PC-3 (cell line): ENCODE measurements around the gene GAS7. TPM values are rescaled to one million over a fixed set of nuclear protein-coding genes. Genes with fewer than 3 reads are reported as not detected.

Experiments
- ATAC-seq: fragments of 200-7000 bp; cut with Tn5 transposase; 2 replicates; pipeline ENCODE4 v1.9.1; 2020; ENCODE audit warnings: mild to moderate bottlenecking, moderate library complexity
- BruUV-seq: library from RNA; stranded (reverse); fragments of 400-500 nt; replicated peaks from 2 replicates; lab custom pipeline; 2021; lab: Mats Ljungman, UMichigan
- CTCF ChIA-PET: fragments of 300-600 bp; sonication (Branson Sonifier 250); formaldehyde crosslinking; loops from one replicate; lab custom pipeline; 2022; ENCODE audit warnings: antibody characterized with exemption; lab: Charles Lee
- POLR2A ChIA-PET: fragments of 300-600 bp; sonication (Branson Sonifier 250); formaldehyde crosslinking; loops from one replicate; lab custom pipeline; 2022; ENCODE audit warnings: antibody characterized with exemption; ENCODE audit not compliant: unreplicated experiment; lab: Charles Lee
- DNase-seq: peaks from one replicate; pipeline ENCODE4 v3.0.0-alpha.2; 2015
- H2AFZ ChIP-seq: fragments of 300-600 bp; sonication (generic); 2 replicates; pipeline ENCODE4 v1.6.0; 2016; ENCODE audit warnings: antibody characterized with exemption, low read length
- H3F3A ChIP-seq: fragments of 300-600 bp; sonication (generic); one replicate; pipeline ENCODE4 v1.6.0; 2017; ENCODE audit warnings: antibody characterized with exemption, low read length, control low read depth, mild to moderate bottlenecking; ENCODE audit not compliant: unreplicated experiment
- H3K27ac ChIP-seq: fragments of 300-600 bp; sonication (generic); 2 replicates; pipeline ENCODE4 v1.5.1; 2016; ENCODE audit warnings: mild to moderate bottlenecking, low read length
- H3K27me3 ChIP-seq: fragments of 300-600 bp; sonication (generic); 2 replicates; pipeline ENCODE4 v1.6.1; 2016; ENCODE audit warnings: low read length, mixed read lengths
- H3K36me3 ChIP-seq: fragments of 300-600 bp; sonication (generic); 2 replicates; pipeline ENCODE4 v1.6.1; 2016; ENCODE audit warnings: low read depth, mixed run types, low read length, mixed read lengths
- H3K4me1 ChIP-seq: fragments of 300-600 bp; sonication (generic); 2 replicates; pipeline ENCODE4 v1.5.1; 2016; ENCODE audit warnings: low read length; ENCODE audit not compliant: insufficient read depth
- H3K4me2 ChIP-seq: fragments of 300-600 bp; sonication (generic); 2 replicates; pipeline ENCODE4 v1.6.0; 2016; ENCODE audit warnings: low read length
- H3K4me3 ChIP-seq: fragments of 300-600 bp; sonication (generic); 2 replicates; pipeline ENCODE4 v1.5.1; 2016; ENCODE audit warnings: mild to moderate bottlenecking, low read length, mixed read lengths
- H3K79me2 ChIP-seq: fragments of 300-600 bp; sonication (generic); 2 replicates; pipeline ENCODE4 v1.6.1; 2017; ENCODE audit warnings: low read length, mixed read lengths
- H3K9ac ChIP-seq: fragments of 300-600 bp; sonication (generic); 2 replicates; pipeline ENCODE4 v1.6.0; 2016; ENCODE audit warnings: mild to moderate bottlenecking, low read length
- H3K9me2 ChIP-seq: fragments of 300-600 bp; sonication (generic); replicated peaks from 2 replicates; pipeline ENCODE4 v1.6.1; 2016; ENCODE audit warnings: mixed run types, low read length, mixed read lengths
- H3K9me3 ChIP-seq: fragments of 300-600 bp; sonication (generic); 2 replicates; pipeline ENCODE4 v1.6.1; 2016; ENCODE audit warnings: low read length, mixed read lengths
- H4K20me1 ChIP-seq: fragments of 300-600 bp; sonication (generic); 2 replicates; pipeline ENCODE4 v1.6.1; 2016; ENCODE audit warnings: low read length, mixed read lengths
- EZH2 ChIP-seq: fragments of 300-600 bp; sonication (generic); IDR thresholded peaks from one replicate; pipeline ENCODE4 v1.6.1; 2017; ENCODE audit warnings: antibody characterized with exemption, mild to moderate bottlenecking, low read length; ENCODE audit not compliant: unreplicated experiment
- EZH2phosphoT487 ChIP-seq: fragments of 300-600 bp; sonication (generic); IDR thresholded peaks from 2 replicates; pipeline ENCODE4 v1.6.1; 2018; ENCODE audit warnings: mild to moderate bottlenecking, antibody characterized with exemption, low read length, borderline replicate concordance
- intact Hi-C: fragments of 100-400 bp; cut with micrococcal nuclease; formaldehyde crosslinking; loops from 2 replicates; pipeline ENCODE4 v1.9.0; 2023
- total RNA-seq: library from RNA; depleted of rRNA; stranded (reverse); fragments of >200 nt; gene quantifications from 2 replicates; pipeline ENCODE4 v1.2.3, GENCODE V29; 2014
- TF ChIP-seq, protein P1 (sequence below): fragments of 300-600 bp; sonication (generic); conservative IDR thresholded peaks from 2 replicates; pipeline ENCODE4 v1.5.1; 2017; ENCODE audit warnings: antibody characterized with exemption, low read depth, mild to moderate bottlenecking, low read length

The GAS7 gene
- total RNA-seq, 1 experiment from 2014 or later: not detected

DNA sequence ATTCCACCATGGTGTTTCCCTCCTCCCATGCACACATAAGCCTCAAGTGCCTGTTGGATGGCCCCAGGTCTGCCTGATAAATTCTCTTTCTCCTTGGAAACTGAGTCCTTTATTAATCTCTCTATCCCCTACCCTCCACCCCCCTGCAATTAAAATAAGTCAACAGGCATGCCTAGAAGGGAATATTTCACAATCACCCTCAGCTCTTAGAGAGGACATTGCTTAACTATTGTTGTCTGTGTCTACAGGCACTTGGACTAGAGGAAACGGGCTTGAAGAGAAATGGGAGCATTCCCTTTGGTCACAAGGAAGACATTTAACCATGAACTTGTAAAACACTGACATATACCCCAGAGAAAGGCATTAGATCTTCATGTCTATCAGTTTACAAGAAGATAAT, 332.8 kb downstream of the GAS7 start:
- Histone ChIP-seq H3K79me2 (no peaks in the 10 kb centered on the region), H3F3A (no peaks in the 10 kb centered on the region), H4K20me1 (no peaks in the 10 kb centered on the region), H3K9me3 (no peaks in the 10 kb centered on the region), H3K36me3 (no peaks in the 10 kb centered on the region), H2AFZ (no peak overlapping the region), H3K4me2 (no peak overlapping the region), H3K27ac (no peak overlapping the region), H3K4me1 (no peaks in the 10 kb centered on the region), H3K27me3 (no peaks in the 10 kb centered on the region), H3K9me2 (no peaks in the 10 kb centered on the region), H3K4me3 (no peak overlapping the region), H3K9ac (no peak overlapping the region)
- intact Hi-C loops: no loop called here
- TF ChIP-seq EZH2: no peak
- no peak for TF ChIP-seq EZH2phosphoT487
- TF ChIP-seq, protein P1, sequence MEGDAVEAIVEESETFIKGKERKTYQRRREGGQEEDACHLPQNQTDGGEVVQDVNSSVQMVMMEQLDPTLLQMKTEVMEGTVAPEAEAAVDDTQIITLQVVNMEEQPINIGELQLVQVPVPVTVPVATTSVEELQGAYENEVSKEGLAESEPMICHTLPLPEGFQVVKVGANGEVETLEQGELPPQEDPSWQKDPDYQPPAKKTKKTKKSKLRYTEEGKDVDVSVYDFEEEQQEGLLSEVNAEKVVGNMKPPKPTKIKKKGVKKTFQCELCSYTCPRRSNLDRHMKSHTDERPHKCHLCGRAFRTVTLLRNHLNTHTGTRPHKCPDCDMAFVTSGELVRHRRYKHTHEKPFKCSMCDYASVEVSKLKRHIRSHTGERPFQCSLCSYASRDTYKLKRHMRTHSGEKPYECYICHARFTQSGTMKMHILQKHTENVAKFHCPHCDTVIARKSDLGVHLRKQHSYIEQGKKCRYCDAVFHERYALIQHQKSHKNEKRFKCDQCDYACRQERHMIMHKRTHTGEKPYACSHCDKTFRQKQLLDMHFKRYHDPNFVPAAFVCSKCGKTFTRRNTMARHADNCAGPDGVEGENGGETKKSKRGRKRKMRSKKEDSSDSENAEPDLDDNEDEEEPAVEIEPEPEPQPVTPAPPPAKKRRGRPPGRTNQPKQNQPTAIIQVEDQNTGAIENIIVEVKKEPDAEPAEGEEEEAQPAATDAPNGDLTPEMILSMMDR: no peak
- no TSS peak for BruUV-seq
- no peak for DNase-seq
- ChIA-PET POLR2A (no interaction called here), CTCF (no interaction called here)
- no peak for ATAC-seq

DNA sequence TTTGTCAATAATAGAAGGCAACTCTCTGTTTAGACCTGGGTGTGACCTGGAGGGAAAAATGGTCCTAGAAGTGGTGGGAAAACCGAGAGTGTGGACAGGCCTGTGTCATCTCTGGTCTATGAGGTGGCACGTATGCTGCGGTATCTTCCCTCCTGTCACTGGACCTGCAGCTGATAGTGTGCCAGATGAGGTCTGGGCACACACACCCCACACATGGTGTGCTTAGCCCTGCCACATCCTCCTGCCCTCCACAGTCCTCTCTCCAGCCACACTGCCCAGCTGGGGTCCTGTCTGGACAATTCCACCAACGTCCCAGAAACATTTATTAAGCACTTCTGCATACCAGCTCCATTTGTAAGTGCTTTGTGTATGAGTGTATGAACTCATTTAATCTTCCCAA, 335.5 kb downstream of the GAS7 start:
- no peaks in the 10 kb centered on the region for H3K4me1 ChIP-seq
- no peaks in the 10 kb centered on the region for H3K9me2 ChIP-seq
- POLR2A ChIA-PET: no interaction called here
- no peaks in the 10 kb centered on the region for H3K27me3 ChIP-seq
- H3K9me3 ChIP-seq: no peaks in the 10 kb centered on the region
- H3K79me2 ChIP-seq: no peaks in the 10 kb centered on the region
- no peak overlapping the region for H2AFZ ChIP-seq
- TF ChIP-seq EZH2phosphoT487: no peak
- TF ChIP-seq, protein P1: no peak
- TF ChIP-seq EZH2: no peak
- no peak for ATAC-seq
- no peaks in the 10 kb centered on the region for H3F3A ChIP-seq
- H3K36me3 ChIP-seq: no peaks in the 10 kb centered on the region
- DNase-seq: no peak
- H3K9ac ChIP-seq: no peak overlapping the region
- no peaks in the 10 kb centered on the region for H4K20me1 ChIP-seq
- no TSS peak for BruUV-seq
- no peak overlapping the region for H3K4me3 ChIP-seq
- CTCF ChIA-PET: interaction anchor here (0.7 kb wide), 1 partner anchor 94 kb away, joined by 3 read pairs; no protein-coding TSS in a partner anchor
- intact Hi-C loops: no loop called here
- H3K27ac ChIP-seq: no peak overlapping the region
- H3K4me2 ChIP-seq: no peak overlapping the region

GRCh38 chr17:9862220-9862619, 336.2 kb downstream of the GAS7 start:
- BruUV-seq: no TSS peak
- Histone ChIP-seq H3K4me3 (no peak overlapping the region), H3K36me3 (no peaks in the 10 kb centered on the region), H3F3A (no peaks in the 10 kb centered on the region), H3K4me1 (no peaks in the 10 kb centered on the region), H2AFZ (no peak overlapping the region), H3K9me3 (no peaks in the 10 kb centered on the region), H4K20me1 (no peaks in the 10 kb centered on the region), H3K27me3 (no peaks in the 10 kb centered on the region), H3K9ac (no peak overlapping the region), H3K9me2 (no peaks in the 10 kb centered on the region), H3K4me2 (no peak overlapping the region), H3K27ac (no peak overlapping the region), H3K79me2 (no peaks in the 10 kb centered on the region)
- ChIA-PET CTCF (interaction anchor here (0.7 kb wide), 1 partner anchor 93 kb away, joined by 3 read pairs; no protein-coding TSS in a partner anchor), POLR2A (no interaction called here)
- intact Hi-C loops: no loop called here
- DNase-seq (peak; percentile 11), ATAC-seq (no peak; the same call in 1 of the 2 replicates)
- no peak for TF ChIP-seq EZH2phosphoT487
- TF ChIP-seq EZH2: no peak
- TF ChIP-seq, protein P1: no peak
